Measurements from ENCODE around the gene DHRS12. TPM values are rescaled to one million over a fixed set of nuclear protein-coding genes. Genes with fewer than 3 reads are reported as not detected.

DHRS12 gene
- total and polyA plus RNA-seq, 8 donors: 11.7 to 20.2 (median 14.9) TPM

DNA sequence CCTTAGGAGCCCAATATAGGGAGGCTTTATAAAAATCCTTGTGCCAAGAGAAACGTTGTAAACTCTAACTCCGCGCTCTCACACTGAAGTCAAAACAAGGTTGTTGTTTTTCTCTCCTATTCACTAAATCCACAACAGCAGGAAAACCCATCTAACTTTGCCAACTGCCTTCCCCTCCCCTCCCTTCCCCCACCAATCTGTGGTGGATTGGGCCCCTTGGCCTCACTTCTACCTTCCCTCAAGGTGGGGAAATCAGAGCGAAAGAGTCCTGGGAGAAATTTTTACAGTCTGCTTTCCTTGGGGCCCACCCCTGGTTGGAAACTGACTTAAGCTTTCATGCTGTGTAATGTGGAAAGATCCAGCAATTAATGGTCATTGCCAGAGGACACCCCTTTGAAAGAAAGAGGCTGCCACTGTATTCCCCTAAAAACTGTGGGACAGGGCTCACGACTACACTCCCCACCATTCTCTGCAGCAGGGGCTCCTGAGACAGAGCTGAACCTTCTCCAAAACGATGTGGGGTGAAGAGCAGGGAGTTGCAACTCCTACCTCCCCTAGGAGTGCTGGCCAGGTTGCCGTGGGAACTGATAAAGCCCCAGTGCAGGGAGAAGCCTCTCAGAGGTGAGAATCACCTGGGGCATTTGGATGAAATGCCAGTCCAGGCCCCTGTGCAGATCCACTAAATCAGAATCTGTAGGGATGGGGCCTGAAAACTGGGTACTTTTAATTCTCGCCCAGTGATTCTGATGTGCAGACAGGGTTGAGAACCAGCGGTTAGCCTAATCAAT is 1.1 kb downstream of the DHRS12 start:
- Histone ChIP-seq H3K27ac (peak overlapping the region; percentile 98 to 99), H3K36me3 (no peaks in the 10 kb centered on the region), H3K4me1 (peaks cover 17 to 40% of the 10 kb centered on the region in 2 donors), H3K4me3 (peak overlapping the region; percentile 61 to 65), H3K27me3 (no peaks in the 10 kb centered on the region), H3K9me3 (no peaks in the 10 kb centered on the region)
- TF ChIP-seq, protein P1, sequence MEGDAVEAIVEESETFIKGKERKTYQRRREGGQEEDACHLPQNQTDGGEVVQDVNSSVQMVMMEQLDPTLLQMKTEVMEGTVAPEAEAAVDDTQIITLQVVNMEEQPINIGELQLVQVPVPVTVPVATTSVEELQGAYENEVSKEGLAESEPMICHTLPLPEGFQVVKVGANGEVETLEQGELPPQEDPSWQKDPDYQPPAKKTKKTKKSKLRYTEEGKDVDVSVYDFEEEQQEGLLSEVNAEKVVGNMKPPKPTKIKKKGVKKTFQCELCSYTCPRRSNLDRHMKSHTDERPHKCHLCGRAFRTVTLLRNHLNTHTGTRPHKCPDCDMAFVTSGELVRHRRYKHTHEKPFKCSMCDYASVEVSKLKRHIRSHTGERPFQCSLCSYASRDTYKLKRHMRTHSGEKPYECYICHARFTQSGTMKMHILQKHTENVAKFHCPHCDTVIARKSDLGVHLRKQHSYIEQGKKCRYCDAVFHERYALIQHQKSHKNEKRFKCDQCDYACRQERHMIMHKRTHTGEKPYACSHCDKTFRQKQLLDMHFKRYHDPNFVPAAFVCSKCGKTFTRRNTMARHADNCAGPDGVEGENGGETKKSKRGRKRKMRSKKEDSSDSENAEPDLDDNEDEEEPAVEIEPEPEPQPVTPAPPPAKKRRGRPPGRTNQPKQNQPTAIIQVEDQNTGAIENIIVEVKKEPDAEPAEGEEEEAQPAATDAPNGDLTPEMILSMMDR (IDR thresholded peaks at IDR 0.05): no peak
- DNase-seq (no peak), ATAC-seq (no peak)
- intact Hi-C loops (cut with DNase I): no loop called here

DNA sequence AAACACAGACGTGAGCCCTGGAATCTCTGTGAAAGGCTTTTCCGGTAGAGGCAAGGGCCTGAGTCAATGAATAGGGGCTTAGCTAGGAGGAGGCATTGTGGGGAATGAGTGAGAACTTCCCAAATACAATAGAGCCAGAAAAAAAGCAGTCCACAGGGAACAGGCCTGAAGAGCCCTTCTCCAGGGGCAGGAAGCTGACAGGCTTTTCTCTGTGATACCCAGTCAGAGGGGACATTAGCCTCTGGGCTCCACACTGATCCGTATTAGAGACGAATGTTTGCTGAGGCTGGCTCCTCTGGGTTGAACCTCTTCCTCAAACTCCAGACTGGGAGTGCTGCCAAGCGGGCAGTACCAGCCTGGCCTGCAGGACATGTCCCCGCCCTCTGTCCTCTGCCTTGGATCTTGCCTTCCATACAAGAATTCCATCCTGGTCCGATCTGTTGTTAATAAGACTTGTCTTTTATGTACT is 2.3 kb downstream of the DHRS12 start:
- no peaks in the 10 kb centered on the region for H3K27me3 ChIP-seq
- TF ChIP-seq, protein P1 (IDR thresholded peaks at IDR 0.05): no peak
- ATAC-seq: peak; percentile 36
- peaks cover 17 to 40% of the 10 kb centered on the region in 2 donors for H3K4me1 ChIP-seq
- no peak overlapping the region for H3K4me3 ChIP-seq
- DNase-seq: peak in 2 of 4 donors; percentile 48 to 84
- H3K9me3 ChIP-seq: no peaks in the 10 kb centered on the region
- intact Hi-C loops (cut with DNase I): no loop called here
- H3K27ac ChIP-seq: peak overlapping the region; percentile 60 to 67
- no peaks in the 10 kb centered on the region for H3K36me3 ChIP-seq

DNA sequence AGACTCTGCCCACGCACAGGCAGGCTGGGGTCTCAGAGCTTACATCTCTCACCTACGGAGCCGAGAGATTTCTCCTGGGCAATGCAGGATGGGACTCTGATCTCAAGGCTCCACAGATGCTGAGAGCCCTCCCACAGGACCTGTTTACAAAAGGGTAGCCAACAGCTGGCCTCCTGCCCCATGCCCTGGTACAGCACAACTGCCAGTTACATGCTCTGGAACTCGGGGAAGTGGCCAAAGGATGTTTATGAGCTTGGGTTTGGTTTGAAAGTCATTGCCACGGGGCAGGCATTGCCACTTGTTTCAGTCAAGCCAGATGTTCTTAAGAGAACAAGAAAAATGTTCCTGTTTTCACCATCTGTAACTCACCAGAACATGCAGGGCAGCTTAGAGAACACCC is 3.5 kb downstream of the DHRS12 start:
- no peaks in the 10 kb centered on the region for H3K27me3 ChIP-seq
- TF ChIP-seq, protein P1 (IDR thresholded peaks at IDR 0.05): no peak
- H3K4me3 ChIP-seq: no peak overlapping the region
- intact Hi-C loops (cut with DNase I): no loop called here
- H3K27ac ChIP-seq: no peak overlapping the region
- no peak for DNase-seq
- no peaks in the 10 kb centered on the region for H3K9me3 ChIP-seq
- no peaks in the 10 kb centered on the region for H3K36me3 ChIP-seq
- H3K4me1 ChIP-seq: peaks cover 17 to 34% of the 10 kb centered on the region in 2 donors
- ATAC-seq: no peak

DNA sequence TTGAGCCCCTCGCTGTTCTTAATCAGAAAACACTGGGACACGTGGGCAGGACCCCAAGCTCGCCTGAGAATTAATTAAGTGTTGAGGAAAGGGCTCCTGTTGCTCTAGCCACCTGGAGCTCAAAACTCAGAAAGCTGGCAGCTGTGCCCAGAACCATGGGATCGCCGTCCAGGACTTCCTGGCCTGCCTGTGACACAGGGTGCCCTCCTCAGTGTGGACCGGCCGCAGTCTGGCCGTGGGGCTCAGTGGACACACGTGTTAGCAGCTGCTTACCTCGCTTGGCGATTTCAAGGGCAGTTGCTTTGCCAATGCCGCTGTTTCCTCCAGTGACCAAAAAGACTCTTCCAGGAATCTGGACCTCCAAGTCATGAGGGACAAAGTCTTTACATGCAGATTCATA is 4.7 kb downstream of the DHRS12 start:
- DNase-seq (no peak), ATAC-seq (no peak)
- H3K9me3 ChIP-seq: no peaks in the 10 kb centered on the region
- no peaks in the 10 kb centered on the region for H3K27me3 ChIP-seq
- H3K27ac ChIP-seq: no peak overlapping the region
- H3K4me1 ChIP-seq: peaks cover 12 to 25% of the 10 kb centered on the region in 2 donors
- intact Hi-C loops (cut with DNase I): loop anchor here in 1 of 2 donors (10.0 kb wide), 1 partner anchor 214 kb away; the partner anchor contains the start of gene WDFY2
- H3K36me3 ChIP-seq: no peaks in the 10 kb centered on the region
- TF ChIP-seq, protein P1 (IDR thresholded peaks at IDR 0.05): no peak
- no peak overlapping the region for H3K4me3 ChIP-seq

DNA sequence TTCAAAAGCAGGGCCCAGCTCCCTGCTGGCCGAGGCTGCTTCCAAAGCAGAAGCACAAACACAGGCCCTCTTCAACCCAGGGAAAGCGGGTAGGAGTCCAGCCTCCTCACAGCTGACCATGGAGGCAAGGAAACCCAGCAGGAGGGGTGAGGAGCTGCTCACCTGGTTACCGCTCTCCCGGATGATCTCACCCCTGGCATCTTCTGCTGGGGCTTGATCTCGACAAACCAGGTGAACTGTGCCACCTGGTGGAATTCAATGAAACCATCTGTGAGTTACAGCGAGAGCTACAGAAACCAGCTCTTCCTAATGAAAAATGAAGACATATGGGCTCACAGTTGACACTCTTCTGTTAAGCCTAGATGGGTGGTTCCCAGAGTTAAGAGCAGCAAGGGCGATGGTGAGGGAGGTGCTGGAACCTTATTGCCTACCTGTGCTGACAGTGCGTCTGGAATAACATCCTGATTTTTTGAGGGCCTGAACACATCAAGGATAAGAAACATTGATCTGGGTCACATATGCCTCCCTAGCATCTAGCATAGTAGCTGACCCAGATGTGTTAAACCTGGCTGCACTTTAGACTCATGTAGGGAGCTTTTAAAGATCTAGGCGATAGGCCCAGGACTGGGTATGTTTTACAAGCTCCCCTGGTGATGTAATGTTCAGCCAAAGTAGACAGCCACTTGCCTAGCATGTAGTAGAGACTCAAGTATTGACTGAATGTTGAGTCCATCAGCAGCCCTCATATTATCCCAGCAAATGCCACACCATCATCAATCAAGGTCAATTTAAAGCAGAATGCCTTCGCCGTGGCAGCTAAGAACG is 6.1 kb downstream of the DHRS12 start:
- H3K9me3 ChIP-seq: no peaks in the 10 kb centered on the region
- ATAC-seq (peak; percentile 66), DNase-seq (peak in 1 of 4 donors; percentile 72)
- TF ChIP-seq, protein P1 (IDR thresholded peaks at IDR 0.05): peak; percentile 23 to 24
- no peak overlapping the region for H3K4me3 ChIP-seq
- H3K4me1 ChIP-seq: peaks cover 6 to 29% of the 10 kb centered on the region in 2 donors
- intact Hi-C loops (cut with DNase I): loop anchor here in 1 of 2 donors (10.0 kb wide), 1 partner anchor 213 kb away; the partner anchor contains the start of gene WDFY2
- no peaks in the 10 kb centered on the region for H3K36me3 ChIP-seq
- H3K27ac ChIP-seq: no peak overlapping the region
- H3K27me3 ChIP-seq: no peaks in the 10 kb centered on the region
